GM13977 (cell line): ENCODE results near the gene NINJ2.

ENCODE experiments used
- DNase-seq: peaks from one replicate; pipeline ENCODE4 v3.0.0; 2012; ENCODE audit warnings: low spot score
- CTCF ChIP-seq: IDR thresholded peaks from 2 replicates; pipeline ENCODE4 v1.5.1; 2012; ENCODE audit warnings: mild to moderate bottlenecking, control low read depth; ENCODE audit not compliant: insufficient read depth; ENCODE audit errors: extremely low read depth, missing control alignments
- in situ Hi-C: fragments of 300-500 bp; cut with MboI; formaldehyde crosslinking; loops from one replicate; pipeline ENCODE4 v1.12.0; 2022; ENCODE audit warnings: low sequenced_read_pairs, low pct_unique_long_range_greater_than_20kb, mixed read lengths, inconsistent platforms; ENCODE audit not compliant: unreplicated experiment

The NINJ2 gene

GRCh38 chr12:556498-556897, 106.7 kb downstream of the NINJ2 start:
- in situ Hi-C loops: loop anchor here (25.0 kb wide), 1 partner anchor 381 kb away; the partner anchor contains the start of gene RAD52
- TF ChIP-seq CTCF: no peak
- no peak for DNase-seq

GRCh38 chr12:554001-554285, 109.3 kb downstream of the NINJ2 start:
- DNase-seq: no peak
- TF ChIP-seq CTCF: no peak
- in situ Hi-C loops: loop anchor here (25.0 kb wide), 1 partner anchor 383 kb away; the partner anchor contains the start of gene RAD52

GRCh38 chr12:553216-554000, 109.8 kb downstream of the NINJ2 start:
- in situ Hi-C loops: loop anchor here (25.0 kb wide), 1 partner anchor 384 kb away; the partner anchor contains the start of gene RAD52
- no peak for TF ChIP-seq CTCF

GRCh38 chr12:552466-552865, 110.8 kb downstream of the NINJ2 start:
- no peak for TF ChIP-seq CTCF
- in situ Hi-C loops: loop anchor here (25.0 kb wide), 1 partner anchor 385 kb away; the partner anchor contains the start of gene RAD52
- DNase-seq: no peak

More at GRCh38 chr12:553216-554000, 109.8 kb downstream of the NINJ2 start:
- no peak for DNase-seq

GRCh38 chr12:550473-551260, 112.6 kb downstream of the NINJ2 start:
- in situ Hi-C loops: loop anchor here (25.0 kb wide), 1 partner anchor 387 kb away; the partner anchor contains the start of gene RAD52
- no peak for DNase-seq
- TF ChIP-seq CTCF: no peak

GRCh38 chr12:549476-550082, 113.7 kb downstream of the NINJ2 start:
- in situ Hi-C loops: loop anchor here (10.0 to 25.0 kb wide), 2 partner anchors 95 to 388 kb away; partner anchors contain the start of genes B4GALNT3 and RAD52
- no peak for DNase-seq
- no peak for TF ChIP-seq CTCF
